GM12878 (cell line): ENCODE measurements around the gene NDUFV1. TPM values are rescaled to one million over a fixed set of nuclear protein-coding genes. Genes with fewer than 3 reads are reported as not detected.
A peak's percentile ranks its signal among the peaks of the same experiment; 100 is the strongest.

Experiments used
- ATAC-seq: fragments of 200-7000 bp; cut with Tn5 transposase; 3 replicates; pipeline ENCODE4 v1.9.1; 2020; ENCODE audit warnings: mild to moderate bottlenecking, moderate library complexity
- BruUV-seq: library from RNA; stranded (reverse); fragments of 400-500 nt; replicated peaks from 2 replicates; lab custom pipeline; 2021; lab: Mats Ljungman, UMichigan
- CTCF ChIA-PET: fragments of 300-600 bp; sonication (Branson Sonifier 250); formaldehyde crosslinking; extraction: SDS; loops from one replicate; lab custom pipeline; 2021; ENCODE audit warnings: inconsistent platforms; lab: Yijun Ruan, JAX
- POLR2A ChIA-PET: fragments of 350-600 bp; formaldehyde crosslinking; extraction: SDS; loops from one replicate; lab custom pipeline; 2021; ENCODE audit warnings: inconsistent platforms; lab: Charles Lee
- RAD21 ChIA-PET: fragments of 300-600 bp; sonication (Branson Sonifier 250); formaldehyde crosslinking; loops from one replicate; lab custom pipeline; 2023; ENCODE audit warnings: antibody characterized with exemption; ENCODE audit not compliant: unreplicated experiment; lab: Charles Lee
- SMC1A ChIA-PET: fragments of 300-600 bp; sonication (Branson Sonifier 250); formaldehyde crosslinking; loops from one replicate; lab custom pipeline; 2023; ENCODE audit not compliant: unreplicated experiment, uncharacterized antibody; lab: Charles Lee
- DNase-seq: peaks from one replicate; pipeline ENCODE4 v3.0.0-alpha.2; 2011; ENCODE audit warnings: low read depth, low spot score
- FAIRE-seq: peaks from 3 replicates; lab custom pipeline; 2011; peaks lifted over from hg19 to GRCh38; lab: Jason Lieb, UNC
- H2AFZ ChIP-seq: 2 replicates; pipeline ENCODE4 v1.6.0; 2011; ENCODE audit warnings: low read depth, low read length, control low read depth; ENCODE audit not compliant: control insufficient read depth
- H3K27ac ChIP-seq: 2 replicates; pipeline ENCODE4 v1.5.1; 2011; ENCODE audit warnings: control low read depth; ENCODE audit not compliant: control insufficient read depth, insufficient read depth
- H3K27me3 ChIP-seq, 2 experiments: replicated peaks in 1 of 2; 2 replicates each; pipeline versions ENCODE4 v1.6.0 to v1.6.1; 2011; ENCODE audit warnings: low read length in 1 of 2; ENCODE audit not compliant: control insufficient read depth in 2 of 2, insufficient read depth in 2 of 2
- H3K36me3 ChIP-seq, 2 experiments: 2 replicates each; pipeline ENCODE4 v1.5.1; 2011; ENCODE audit warnings: low read length in 1 of 2; ENCODE audit not compliant: control insufficient read depth in 2 of 2, insufficient read depth in 2 of 2
- H3K4me1 ChIP-seq: 2 replicates; pipeline ENCODE4 v1.6.1; 2011; ENCODE audit warnings: mild to moderate bottlenecking, low read length, moderate library complexity, mixed read lengths; ENCODE audit not compliant: control insufficient read depth, insufficient read depth
- H3K4me2 ChIP-seq: 2 replicates; pipeline ENCODE4 v1.6.0; 2011; ENCODE audit warnings: control low read depth; ENCODE audit not compliant: control insufficient read depth, insufficient read depth
- H3K4me3 ChIP-seq: fragments of 200-600 bp; sonication (generic); 2 replicates; pipeline ENCODE4 v1.5.1; 2016
- H3K79me2 ChIP-seq: 2 replicates; pipeline ENCODE4 v1.6.0; 2011; ENCODE audit warnings: low read length; ENCODE audit not compliant: control insufficient read depth, insufficient read depth
- H3K9ac ChIP-seq: 2 replicates; pipeline ENCODE4 v1.8.0; 2011; ENCODE audit warnings: low read length, control low read depth, mixed read lengths; ENCODE audit not compliant: control insufficient read depth, insufficient read depth
- H3K9me3 ChIP-seq: replicated peaks from 3 replicates; pipeline ENCODE4 v1.5.1; 2011; ENCODE audit warnings: mild to moderate bottlenecking, low read length; ENCODE audit not compliant: control insufficient read depth, insufficient read depth
- H4K20me1 ChIP-seq: 2 replicates; pipeline ENCODE4 v1.6.0; 2011; ENCODE audit not compliant: control insufficient read depth, insufficient read depth
- ATF7 ChIP-seq: fragments of 450-650 bp; IDR thresholded peaks from 2 replicates; pipeline ENCODE4 v1.6.1; 2016; ENCODE audit warnings: low read depth, mild to moderate bottlenecking
- BMI1 ChIP-seq: fragments of 450-650 bp; IDR thresholded peaks from 2 replicates; pipeline ENCODE4 v1.6.1; 2016; ENCODE audit warnings: mild to moderate bottlenecking, moderate library complexity, borderline replicate concordance
- EGR1 ChIP-seq, 2 experiments: IDR thresholded peaks; 1 replicate in 1 of 2; 2 replicates in 1 of 2; pipeline ENCODE4 v1.6.1; 2011 to 2012; ENCODE audit warnings: low read depth in 2 of 2, low read length in 2 of 2, borderline replicate concordance in 1 of 2, mild to moderate bottlenecking in 1 of 2, moderate library complexity in 1 of 2
- GATAD2B ChIP-seq: fragments of 450-650 bp; conservative IDR thresholded peaks from 2 replicates; pipeline ENCODE4 v1.6.1; 2017; ENCODE audit warnings: low read depth, mild to moderate bottlenecking, moderate library complexity
- HDAC6 ChIP-seq: fragments of 200-600 bp; sonication (generic); IDR thresholded peaks from one replicate; pipeline ENCODE4 v1.8.0; 2017; ENCODE audit warnings: antibody characterized with exemption; ENCODE audit not compliant: unreplicated experiment
- MTA2 ChIP-seq: fragments of 450-650 bp; IDR thresholded peaks from 2 replicates; pipeline ENCODE4 v1.6.1; 2016; ENCODE audit warnings: low read depth, mild to moderate bottlenecking, moderate library complexity
- REST ChIP-seq: IDR thresholded peaks from 2 replicates; pipeline ENCODE4 v1.6.1; 2012; ENCODE audit warnings: mild to moderate bottlenecking, low read depth, low read length
- SMC3 ChIP-seq: IDR thresholded peaks from 2 replicates; pipeline ENCODE4 v1.6.1; 2011; ENCODE audit warnings: low read length, improper control_type of control experiment, borderline replicate concordance
- SREBF1 ChIP-seq: IDR thresholded peaks from 2 replicates; pipeline ENCODE4 v1.6.1; 2012; ENCODE audit warnings: mild to moderate bottlenecking, low read length
- SUPT20H ChIP-seq: IDR thresholded peaks from 2 replicates; pipeline ENCODE4 v1.6.1; 2011; ENCODE audit warnings: low read depth, mild to moderate bottlenecking, low read length, moderate library complexity, borderline replicate concordance; ENCODE audit not compliant: control insufficient read depth
- TARDBP ChIP-seq: IDR thresholded peaks from 2 replicates; pipeline ENCODE4 v1.6.1; 2016; ENCODE audit warnings: borderline replicate concordance
- TCF12 ChIP-seq: IDR thresholded peaks from 2 replicates; pipeline ENCODE4 v1.6.1; 2011; ENCODE audit warnings: low read depth, mild to moderate bottlenecking, low read length
- WRNIP1 ChIP-seq: IDR thresholded peaks from 2 replicates; pipeline ENCODE4 v1.6.1; 2011; ENCODE audit warnings: low read depth, low read length, improper control_type of control experiment, borderline replicate concordance
- ZNF622 ChIP-seq: fragments of 450-650 bp; IDR thresholded peaks from 2 replicates; pipeline ENCODE4 v1.6.1; 2017; ENCODE audit warnings: mild to moderate bottlenecking, inconsistent platforms
- WGBS: methylation state at CpG from one replicate; pipeline ENCODE4 v1.1.6; 2016; ENCODE audit warnings: low lambda C conversion rate; ENCODE audit not compliant: insufficient replicate concordance, insufficient coverage; ENCODE audit errors: missing lambda C conversion rate; 5-methylcytosine and 5-hydroxymethylcytosine counted together
- in situ Hi-C: fragments of 300-500 bp; cut with MboI; formaldehyde crosslinking; loops from 9 replicates; pipeline ENCODE4 v1.14.3; 2018; ENCODE audit warnings: mixed read lengths
- intact Hi-C: fragments of 100-400 bp; cut with micrococcal nuclease; formaldehyde crosslinking; loops from one replicate; pipeline ENCODE4 v1.14.2; 2022; ENCODE audit not compliant: unreplicated experiment
- polyA plus RNA-seq, 11 experiments: library from polyadenylated mRNA; depleted of rRNA in 4 of 11; unstranded in 6 of 11; stranded (reverse) in 5 of 11; fragments of >200 nt; fragmentation: Nextera tagmentation in 4 of 11; fragmentation: Illumina TruSeq in 1 of 11; extraction: Ambion mirVana in 4 of 11; extraction: Trizol in 1 of 11; gene quantifications; 1 replicate in 1 of 11; 2 replicates in 10 of 11; pipeline versions ENCODE4 v1.2.1 to v1.2.3, GENCODE V29; 2011 to 2016; ENCODE audit warnings: inconsistent platforms in 2 of 11, missing spikeins in 2 of 11, low read depth in 1 of 11
- total RNA-seq, 4 experiments: library from RNA; depleted of rRNA in 3 of 4; stranded (reverse); fragments of >200 nt in 3 of 4; fragmentation: Illumina TruSeq in 1 of 4; extraction: Trizol in 1 of 4; gene quantifications; 2 replicates each; pipeline versions ENCODE4 v1.2.1 to v1.2.3, GENCODE V29; 2013 to 2021

The NDUFV1 gene
- total and polyA plus RNA-seq, 10 of the 15 experiments (the other 5 are each of a cell fraction or from before 2014, with no cell fraction given) = 8.2 to 380 (median 231) TPM

- TF ChIP-seq TARDBP (no peak), SREBF1 (no peak), TCF12 (no peak)
These were observed 1.3 kb upstream of the NDUFV1 start (continued) for GRCh38 chr11:67605231-67606011.

- Histone ChIP-seq H3K4me2 (peak overlapping the region; percentile 91), H3K27me3 (no peaks in the 10 kb centered on the region), H3K27ac (0 out of 2 replicates have a peak overlapping the region, but pooled peaks have one; percentile 68), H2AFZ (peak overlapping the region; percentile 94), H3K79me2 (peaks cover 16% of the 10 kb centered on the region), H3K9ac (peak overlapping the region; percentile 55; the same call in 1 of the 2 replicates), H4K20me1 (no peaks in the 10 kb centered on the region), H3K9me3 (no peaks in the 10 kb centered on the region), H3K4me1 (peaks cover 17% of the 10 kb centered on the region), H3K4me3 (peak overlapping the region; percentile 67), H3K36me3 (peaks cover 6% of the 10 kb centered on the region in 2 experiments; a peak in 2 of 4 replicates)
- no peak for FAIRE-seq
- BruUV-seq = no TSS peak
- ChIA-PET POLR2A (interaction anchor here (1.0 kb wide), 1 partner anchor 15 kb away, joined by 4 read pairs; no protein-coding TSS in a partner anchor), SMC1A (interaction anchor here (1.4 kb wide), 1 partner anchor 10 kb away, joined by 4 read pairs; no protein-coding TSS in a partner anchor), RAD21 (interaction anchor here (1.2 kb wide), 1 partner anchor 21 kb away, joined by 4 read pairs; no protein-coding TSS in a partner anchor), CTCF (interaction anchor here (1.1 to 1.5 kb wide), 2 partner anchors 23 to 235 kb away, joined by 3 to 7 read pairs; partner anchors contain the start of gene GSTP1)
- ATAC-seq = no peak
- in situ Hi-C loops (no loop called here), intact Hi-C loops (loop anchor here (2.0 kb wide), 1 partner anchor 17 kb away; no protein-coding TSS in a partner anchor)
- 43% methylated on average over 16 of the region's 17 CpGs for WGBS
- DNase-seq = no peak
- TF ChIP-seq SUPT20H (no peak), BMI1 (no peak), SREBF1 (no peak), HDAC6 (no peak), MTA2 (no peak), GATAD2B (no peak), ATF7 (no peak), ZNF622 (no peak), EGR1 (IDR thresholded peaks at IDR 0.05; ENCODE audit: borderline replicate concordance in 1 of 2, low read depth in 2 of 2, low read length in 2 of 2) (no peak), REST (no peak), SMC3 (no peak), TCF12 (no peak), WRNIP1 (no peak)
These were observed 644 bp upstream of the NDUFV1 start for GRCh38 chr11:67606093-67606491.
